NT2/D1 (cell line): ENCODE data around the gene RNF215.

ENCODE experiments used
- YY1 ChIP-seq: IDR thresholded peaks from 2 replicates; pipeline ENCODE4 v1.6.1; 2011; ENCODE audit not compliant: insufficient read length, insufficient read depth
- ZNF274 ChIP-seq: IDR thresholded peaks from 2 replicates; pipeline ENCODE4 v1.6.1; 2011; ENCODE audit warnings: mild to moderate bottlenecking, low read depth, low read length

GRCh38 chr22:30435674-30436126, 48.5 kb upstream of the RNF215 start:
- TF ChIP-seq ZNF274: no peak
- TF ChIP-seq YY1: no peak
